T-helper 9 cell (primary cell): Measurements from ENCODE around the gene UQCC3.
A peak's percentile ranks its signal among the peaks of the same experiment; 100 is the strongest.
"Not testable (repeated sequence)": the region's sequence is repeated elsewhere in the genome, so short reads cannot be mapped to it uniquely, and the experiment has no call there.

Experiments
- DNase-seq: peaks from one replicate; pipeline ENCODE4 v3.0.0-alpha.2; 2020
- total RNA-seq, 2 donors: gene quantifications; one replicate each; lab custom pipeline; 2026; lab: John Stamatoyannopoulos, UW

Gene UQCC3
- total RNA-seq = 6.3 to 13.4 reads per million in 2 donors

- peak; percentile 55 for DNase-seq
Observed at GRCh38 chr11:62671608-62672389, at the start of gene UQCC3, which contains the start of gene LBHD1. Gene UQCC3, plus strand, starts transcription at chr11:62671673. Its CDS starts 73 bp downstream, at chr11:62671746. Gene LBHD1, minus strand, starts transcription at chr11:62672267. Its CDS starts 2,236 bp downstream, at chr11:62670031.

GRCh38 chr11:62622476-62623089, 48.9 kb upstream of the UQCC3 start:
- no peak for DNase-seq

- no peak for DNase-seq
Observed at GRCh38 chr11:62627713-62628112, 43.8 kb upstream of the UQCC3 start.

- DNase-seq = no peak
Observed at GRCh38 chr11:62632492-62632891, 39.0 kb upstream of the UQCC3 start.

- no peak for DNase-seq
Observed at GRCh38 chr11:62644220-62644619, 27.3 kb upstream of the UQCC3 start.

- DNase-seq = no peak
Observed at GRCh38 chr11:62645671-62645945, 25.9 kb upstream of the UQCC3 start.

GRCh38 chr11:62645946-62646824, 25.3 kb upstream of the UQCC3 start, which contains the start of gene GANAB:
Gene GANAB, minus strand, starts transcription at chr11:62646613. Its CDS starts 14 bp downstream, at chr11:62646599.
- DNase-seq = peak; percentile 98

GRCh38 chr11:62646825-62647608, 24.5 kb upstream of the UQCC3 start:
- no peak for DNase-seq

- no peak for DNase-seq
Observed at GRCh38 chr11:62647609-62648005, 23.9 kb upstream of the UQCC3 start.

- no peak for DNase-seq
Observed at GRCh38 chr11:62648185-62648966, 23.1 kb upstream of the UQCC3 start.

GRCh38 chr11:62648967-62649364, 22.5 kb upstream of the UQCC3 start:
- DNase-seq = no peak

- no peak for DNase-seq
Observed at GRCh38 chr11:62649486-62649885, 22.0 kb upstream of the UQCC3 start.

- DNase-seq = not testable (repeated sequence)
Observed at GRCh38 chr11:62650283-62650682, 21.2 kb upstream of the UQCC3 start.

GRCh38 chr11:62652161-62653006, 19.1 kb upstream of the UQCC3 start:
- peak; percentile 56 for DNase-seq

- no peak for DNase-seq
Observed at GRCh38 chr11:62654297-62654696, 17.2 kb upstream of the UQCC3 start.

GRCh38 chr11:62656796-62657429, 14.6 kb upstream of the UQCC3 start:
- DNase-seq = no peak

- peak; percentile 37 for DNase-seq
Observed at GRCh38 chr11:62664405-62665074, 6.9 kb upstream of the UQCC3 start.

- DNase-seq = peak; percentile 93
Observed at GRCh38 chr11:62665075-62665598, 6.3 kb upstream of the UQCC3 start, which contains the start of the genes C11orf98 and CSKMT. Gene C11orf98, minus strand, starts transcription at chr11:62665210. Its CDS starts 41 bp downstream, at chr11:62665169. Gene CSKMT, plus strand, starts transcription at chr11:62665312. Its CDS starts 568 bp downstream, at chr11:62665880.
